Endothelial cell of umbilical vein (primary cell): ENCODE results near the gene RAB14. TPM values are rescaled to one million over a fixed set of nuclear protein-coding genes. Genes with fewer than 3 reads are reported as not detected.

Experiments
- BruUV-seq: library from RNA; stranded (reverse); fragments of 400-500 nt; replicated peaks from 2 replicates; lab custom pipeline; 2021; lab: Mats Ljungman, UMichigan
- CTCF ChIA-PET: fragments of 300-600, 350-600 bp; sonication (Branson Sonifier 250); formaldehyde crosslinking; loops from one replicate; lab custom pipeline; 2021; ENCODE audit warnings: antibody characterized with exemption, inconsistent platforms; lab: Charles Lee
- POLR2A ChIA-PET: fragments of 300-600, 350-600 bp; sonication (Branson Sonifier 250); formaldehyde crosslinking; loops from one replicate; lab custom pipeline; 2021; ENCODE audit warnings: antibody characterized with exemption, inconsistent platforms; lab: Charles Lee
- DNase-seq: peaks from one replicate; pipeline ENCODE4 v3.0.0-alpha.2; 2011; ENCODE audit warnings: low read depth, low spot score
- FAIRE-seq: peaks from 2 replicates; lab custom pipeline; 2011; peaks lifted over from hg19 to GRCh38; lab: Jason Lieb, UNC
- H2AFZ ChIP-seq: 2 replicates; pipeline ENCODE4 v1.6.0; 2012; ENCODE audit warnings: low read depth, low read length, control low read depth, inconsistent platforms
- H3K27ac ChIP-seq: 2 replicates; pipeline ENCODE4 v1.5.1; 2011; ENCODE audit warnings: low read depth, mild to moderate bottlenecking, control low read depth, low read length, moderate library complexity; ENCODE audit not compliant: insufficient read depth
- H3K27me3 ChIP-seq, 2 experiments: 2 replicates each; pipeline versions ENCODE4 v1.6.0 to v1.6.1; 2011; ENCODE audit warnings: low read length in 2 of 2, mixed read lengths in 1 of 2; ENCODE audit not compliant: control insufficient read depth in 2 of 2, insufficient read depth in 2 of 2
- H3K36me3 ChIP-seq, 2 experiments: 2 replicates in 1 of 2; 3 replicates in 1 of 2; pipeline ENCODE4 v1.5.1; 2011; ENCODE audit warnings: low read length in 2 of 2, mild to moderate bottlenecking in 1 of 2, moderate library complexity in 1 of 2; ENCODE audit not compliant: control insufficient read depth in 2 of 2, insufficient read depth in 2 of 2; ENCODE audit errors: extremely low read depth in 1 of 2
- H3K4me1 ChIP-seq: 3 replicates; pipeline ENCODE4 v1.5.1; 2011; ENCODE audit warnings: mild to moderate bottlenecking, low read length; ENCODE audit not compliant: control insufficient read depth, insufficient read depth; ENCODE audit errors: extremely low read depth
- H3K4me2 ChIP-seq: 2 replicates; pipeline ENCODE4 v1.6.1; 2011; ENCODE audit warnings: low read length, control low read depth, mixed read lengths; ENCODE audit not compliant: insufficient read depth
- H3K4me3 ChIP-seq, 3 experiments: fragments of 200-600 bp in 1 of 3; sonication (generic), shearing (Covaris generic) in 1 of 3; replicated peaks in 1 of 3; 2 replicates each; pipeline ENCODE4 v1.5.1; 2011 to 2016; ENCODE audit warnings: control low read depth in 3 of 3, low read length in 3 of 3, mild to moderate bottlenecking in 2 of 3, inconsistent platforms in 1 of 3, low read depth in 1 of 3, moderate library complexity in 1 of 3; ENCODE audit not compliant: insufficient read depth in 1 of 3
- H3K79me2 ChIP-seq: 2 replicates; pipeline ENCODE4 v1.6.0; 2012; ENCODE audit warnings: low read length, inconsistent platforms; ENCODE audit not compliant: control insufficient read depth, insufficient read depth
- H3K9ac ChIP-seq: replicated peaks from 2 replicates; pipeline ENCODE3; 2011; ENCODE audit warnings: low read length, control low read depth; ENCODE audit not compliant: insufficient read depth; ENCODE audit errors: extremely low read depth
- H3K9me1 ChIP-seq: replicated peaks from 3 replicates; pipeline ENCODE4 v1.6.0; 2011; ENCODE audit warnings: mild to moderate bottlenecking, low read length; ENCODE audit not compliant: control insufficient read depth, insufficient read depth; ENCODE audit errors: extremely low read depth
- H3K9me3 ChIP-seq: replicated peaks from 2 replicates; pipeline ENCODE4 v1.5.1; 2012; ENCODE audit warnings: low read length, inconsistent platforms; ENCODE audit not compliant: control insufficient read depth, insufficient read depth
- H4K20me1 ChIP-seq: replicated peaks from 2 replicates; pipeline ENCODE3; 2011; ENCODE audit warnings: mild to moderate bottlenecking, low read length; ENCODE audit not compliant: control insufficient read depth, insufficient read depth; ENCODE audit errors: extremely low read depth
- CTCF ChIP-seq, 2 donors: IDR thresholded peaks; 1 replicate in 1 of 2; 2 replicates in 1 of 2; pipeline ENCODE4 v1.5.1; 2011; ENCODE audit warnings: low read length in 2 of 2, mild to moderate bottlenecking in 2 of 2, moderate library complexity in 2 of 2, control low read depth in 1 of 2, inconsistent platforms in 1 of 2, low read depth in 1 of 2; ENCODE audit not compliant: insufficient read depth in 1 of 2; ENCODE audit errors: extremely low read depth in 1 of 2
- EZH2 ChIP-seq: IDR thresholded peaks from 2 replicates; pipeline ENCODE4 v1.6.1; 2012; ENCODE audit warnings: borderline replicate concordance, low read depth, mild to moderate bottlenecking, moderate library complexity, low read length, inconsistent platforms; ENCODE audit not compliant: severe bottlenecking
- FOS ChIP-seq: IDR thresholded peaks from 2 replicates; pipeline ENCODE4 v1.6.1; 2011; ENCODE audit warnings: mild to moderate bottlenecking, low read length, moderate library complexity, borderline replicate concordance; ENCODE audit not compliant: insufficient read depth
- GATA2 ChIP-seq: IDR thresholded peaks from 2 replicates; pipeline ENCODE4 v1.7.0; 2011; ENCODE audit warnings: low read depth, mild to moderate bottlenecking, moderate library complexity, mixed read lengths, low read length; ENCODE audit not compliant: insufficient read length, insufficient read depth
- JUN ChIP-seq: IDR thresholded peaks from 2 replicates; pipeline ENCODE4 v1.6.1; 2011; ENCODE audit warnings: borderline replicate concordance, low read depth; ENCODE audit not compliant: insufficient read length, insufficient read depth
- MAX ChIP-seq: IDR thresholded peaks from 2 replicates; pipeline ENCODE4 v1.6.1; 2011; ENCODE audit not compliant: insufficient read depth, insufficient read length
- MYC ChIP-seq: IDR thresholded peaks from one replicate; pipeline ENCODE4 v1.6.1; 2011; ENCODE audit warnings: mild to moderate bottlenecking, low read depth, low read length
- POLR2A ChIP-seq: IDR thresholded peaks from 2 replicates; pipeline ENCODE4 v1.6.1; 2012; ENCODE audit warnings: low read depth, mild to moderate bottlenecking, control low read depth, low read length
- POLR2AphosphoS5 ChIP-seq: IDR thresholded peaks from 2 replicates; pipeline ENCODE4 v1.6.1; 2012; ENCODE audit warnings: low read depth, mild to moderate bottlenecking, control low read depth, low read length, moderate library complexity; ENCODE audit not compliant: insufficient read depth
- dilution Hi-C: fragments of 300-500 bp; cut with MboI; formaldehyde crosslinking; loops from one replicate; pipeline ENCODE4 v1.15.0; 2019; ENCODE audit warnings: low sequenced_read_pairs; ENCODE audit not compliant: extremely low pct_ligation_motif_present
- intact Hi-C: fragments of 100-400 bp; cut with micrococcal nuclease; formaldehyde crosslinking; loops from one replicate; pipeline ENCODE4 v1.10.0; 2022
- polyA plus RNA-seq, 4 experiments: library from polyadenylated mRNA; depleted of rRNA in 3 of 4; stranded (reverse) in 3 of 4; unstranded in 1 of 4; fragments of >200 nt; gene quantifications; 2 replicates each; pipeline versions ENCODE4 v1.2.1 to v1.2.3, GENCODE V29; 2011 to 2012; ENCODE audit warnings: missing spikeins in 1 of 4
- total RNA-seq: library from RNA; stranded (reverse); gene quantifications from 2 replicates; pipeline ENCODE4 v1.2.3, GENCODE V29; 2021

RAB14 gene
- total and polyA plus RNA-seq, 2 donors (not counting 3 experiments of a cell fraction or from before 2014, with no cell fraction given): 18.9 to 79.3 TPM

GRCh38 chr9:121178676-121179372 lies 22.8 kb downstream of the RAB14 start:
- intact Hi-C loops: no loop called here

More at GRCh38 chr9:121178676-121179372, 22.8 kb downstream of the RAB14 start:
- dilution Hi-C loops: no loop called here
- Histone ChIP-seq H4K20me1 (peaks cover 2% of the 10 kb centered on the region), H3K36me3 (peaks cover 11 to 30% of the 10 kb centered on the region in 2 experiments), H3K4me2 (no peak overlapping the region), H3K27ac (no peak overlapping the region), H3K9me1 (no peaks in the 10 kb centered on the region), H3K4me3 (no peak overlapping the region), H2AFZ (no peak overlapping the region), H3K9me3 (no peaks in the 10 kb centered on the region), H3K9ac (no peak overlapping the region), H3K27me3 (no peaks in the 10 kb centered on the region), H3K79me2 (peaks cover 13% of the 10 kb centered on the region), H3K4me1 (no peaks in the 10 kb centered on the region)
- CTCF ChIA-PET: no interaction called here
- FAIRE-seq (no peak), DNase-seq (no peak)
- POLR2A ChIA-PET: no interaction called here
- BruUV-seq: no TSS peak
- no peak for TF ChIP-seq POLR2A
- no peak for TF ChIP-seq MAX
- TF ChIP-seq GATA2: no peak
- no peak for TF ChIP-seq FOS
- TF ChIP-seq MYC: no peak
- no peak for TF ChIP-seq JUN
- TF ChIP-seq EZH2: no peak
- TF ChIP-seq CTCF (IDR thresholded peaks at IDR 0.05; ENCODE audit: extremely low read depth in 1 of 2, insufficient read depth in 1 of 2, low read depth in 1 of 2, low read length in 2 of 2): no peak
- no peak for TF ChIP-seq POLR2AphosphoS5
